HCT116 (cell line): ENCODE measurements around the gene CDC42BPB. TPM values are rescaled to one million over a fixed set of nuclear protein-coding genes. Genes with fewer than 3 reads are reported as not detected.
A peak's percentile ranks its signal among the peaks of the same experiment; 100 is the strongest.

Source experiments
- ATAC-seq: fragments of 200-7000 bp; cut with Tn5 transposase; 2 replicates; pipeline ENCODE4 v1.9.1; 2020; ENCODE audit warnings: mild to moderate bottlenecking, moderate library complexity
- BruUV-seq: library from RNA; stranded (reverse); fragments of 400-500 nt; replicated peaks from 2 replicates; lab custom pipeline; 2021; lab: Mats Ljungman, UMichigan
- CTCF ChIA-PET: fragments of 300-600 bp; sonication (Branson Sonifier 250); formaldehyde crosslinking; loops from one replicate; lab custom pipeline; 2021; ENCODE audit warnings: antibody characterized with exemption; lab: Charles Lee
- POLR2A ChIA-PET: fragments of 300-600, 350-600 bp; sonication (Branson Sonifier 250); formaldehyde crosslinking; loops from one replicate; lab custom pipeline; 2021; ENCODE audit warnings: antibody characterized with exemption; lab: Charles Lee
- RAD21 ChIA-PET, 2 experiments: fragments of 300-600 bp; sonication (Branson Sonifier 250); formaldehyde crosslinking; loops; one replicate each; lab custom pipeline; 2023; ENCODE audit warnings: low total read pairs in 2 of 2; ENCODE audit not compliant: uncharacterized antibody in 2 of 2, unreplicated experiment in 2 of 2, low non-redundant PET in 1 of 2; lab: Charles Lee
- DNase-seq: peaks from one replicate; pipeline ENCODE4 v3.0.0-alpha.2; 2010; ENCODE audit warnings: low read depth, low spot score
- H2AFZ ChIP-seq: fragments of 200-600 bp; shearing (Covaris generic), sonication (generic); 2 replicates; pipeline ENCODE4 v1.6.1; 2017; ENCODE audit warnings: low read depth, mixed run types, mixed read lengths, antibody characterized with exemption, low read length; ENCODE audit not compliant: poor library complexity, severe bottlenecking
- H3K27ac ChIP-seq: 2 replicates; pipeline ENCODE4 v1.5.1; 2012; ENCODE audit warnings: low read depth, low read length
- H3K27me3 ChIP-seq: fragments of 200-600 bp; sonication (generic); 2 replicates; pipeline ENCODE4 v1.6.1; 2016; ENCODE audit warnings: mixed run types, low read length, mixed read lengths; ENCODE audit not compliant: insufficient read depth
- H3K36me3 ChIP-seq, 2 experiments: fragments of 200-500 bp in 1 of 2; fragments of 200-600 bp in 1 of 2; sonication (Bioruptor generic) in 1 of 2; sonication (generic) in 1 of 2; 2 replicates each; pipeline versions ENCODE4 v1.5.1 to v1.6.1; 2014 to 2016; ENCODE audit warnings: low read length in 2 of 2, inconsistent platforms in 1 of 2, mixed read lengths in 1 of 2, mixed run types in 1 of 2; ENCODE audit not compliant: insufficient read depth in 2 of 2, control insufficient read depth in 1 of 2
- H3K4me1 ChIP-seq, 2 experiments: fragments of 200-600 bp in 1 of 2; sonication (generic) in 1 of 2; 2 replicates each; pipeline versions ENCODE4 v1.5.1 to v1.6.1; 2012 to 2017; ENCODE audit warnings: low read length in 2 of 2, inconsistent platforms in 1 of 2, mild to moderate bottlenecking in 1 of 2, mixed read lengths in 1 of 2, mixed run types in 1 of 2, moderate library complexity in 1 of 2; ENCODE audit not compliant: insufficient read depth in 2 of 2, control insufficient read depth in 1 of 2
- H3K4me2 ChIP-seq: fragments of 200-600 bp; sonication (generic); 2 replicates; pipeline ENCODE4 v1.6.1; 2017; ENCODE audit warnings: mixed run types, low read length, mixed read lengths
- H3K4me3 ChIP-seq, 2 experiments: fragments of 200-600 bp in 1 of 2; sonication (generic) in 1 of 2; replicated peaks in 1 of 2; 2 replicates each; pipeline ENCODE4 v1.5.1; 2011 to 2016; ENCODE audit warnings: low read length in 2 of 2, control low read depth in 1 of 2, low read depth in 1 of 2, mild to moderate bottlenecking in 1 of 2, mixed read lengths in 1 of 2, mixed run types in 1 of 2
- H3K79me2 ChIP-seq: fragments of 200-600 bp; sonication (generic); 2 replicates; pipeline ENCODE4 v1.6.1; 2017; ENCODE audit warnings: mild to moderate bottlenecking, mixed run types, low read length, moderate library complexity, mixed read lengths; ENCODE audit not compliant: insufficient read depth
- H3K9ac ChIP-seq: fragments of 200-600 bp; sonication (generic); 2 replicates; pipeline ENCODE4 v1.6.1; 2016; ENCODE audit warnings: low read length, mixed read lengths
- H3K9me2 ChIP-seq: fragments of 200-600 bp; sonication (generic), shearing (Covaris generic); 2 replicates; pipeline ENCODE4 v1.6.1; 2017; ENCODE audit warnings: mixed run types, mild to moderate bottlenecking, moderate library complexity; ENCODE audit not compliant: insufficient read depth
- H3K9me3 ChIP-seq, 2 experiments: fragments of 200-500 bp in 1 of 2; fragments of 200-600 bp in 1 of 2; sonication (Bioruptor generic) in 1 of 2; sonication (generic) in 1 of 2; 2 replicates each; pipeline ENCODE4 v1.6.1; 2014 to 2017; ENCODE audit warnings: low read length in 2 of 2, mixed read lengths in 2 of 2, inconsistent platforms in 1 of 2, low read depth in 1 of 2, mild to moderate bottlenecking in 1 of 2, mixed run types in 1 of 2, moderate library complexity in 1 of 2; ENCODE audit not compliant: control insufficient read depth in 1 of 2, insufficient read depth in 1 of 2
- H4K20me1 ChIP-seq: fragments of 200-600 bp; sonication (generic), shearing (Covaris generic); 2 replicates; pipeline ENCODE4 v1.6.1; 2017; ENCODE audit warnings: mixed run types, mild to moderate bottlenecking, moderate library complexity; ENCODE audit not compliant: insufficient read depth
- EZH2 ChIP-seq: fragments of 200-600 bp; sonication (generic); IDR thresholded peaks from 2 replicates; pipeline ENCODE4 v1.6.1; 2017; ENCODE audit warnings: antibody characterized with exemption, mixed run types
- JUND ChIP-seq: IDR thresholded peaks from 2 replicates; pipeline ENCODE4 v1.6.1; 2012
- ZBTB33 ChIP-seq: IDR thresholded peaks from 2 replicates; pipeline ENCODE4 v1.6.1; 2011; ENCODE audit warnings: mild to moderate bottlenecking, low read length, moderate library complexity; ENCODE audit not compliant: insufficient replicate concordance; ENCODE audit errors: extremely low read depth
- intact Hi-C: fragments of 100-400 bp; cut with micrococcal nuclease; formaldehyde crosslinking; loops from 2 replicates; pipeline ENCODE4 v1.10.0; 2022
- total RNA-seq: library from RNA; stranded (reverse); gene quantifications from one replicate; pipeline ENCODE4 v1.2.1, GENCODE V29; 2021; ENCODE audit not compliant: unreplicated experiment

CDC42BPB gene
- total RNA-seq, 1 experiment from 2014 or later = 85.6 TPM

GRCh38 chr14:103013028-103013427 is 44.3 kb downstream of the CDC42BPB start:
- no peak for ATAC-seq
- Histone ChIP-seq H3K4me3 (no peak overlapping the region), H3K9me3 (no peaks in the 10 kb centered on the region), H3K27ac (no peak overlapping the region), H3K79me2 (peaks cover 76% of the 10 kb centered on the region), H3K9ac (no peak overlapping the region), H4K20me1 (no peaks in the 10 kb centered on the region), H3K4me1 (peaks cover 42 to 70% of the 10 kb centered on the region in 2 experiments), H3K36me3 (peaks cover 2 to 5% of the 10 kb centered on the region in 2 experiments; a peak in 2 of 4 replicates), H2AFZ (no peak overlapping the region), H3K27me3 (no peaks in the 10 kb centered on the region), H3K4me2 (no peak overlapping the region), H3K9me2 (no peaks in the 10 kb centered on the region)
- ChIA-PET POLR2A (no interaction called here), RAD21 (no interaction called here), CTCF (no interaction called here)
- no TSS peak for BruUV-seq
- no peak for DNase-seq
- intact Hi-C loops = no loop called here
- TF ChIP-seq ZBTB33 (no peak), EZH2 (no peak)

DNA sequence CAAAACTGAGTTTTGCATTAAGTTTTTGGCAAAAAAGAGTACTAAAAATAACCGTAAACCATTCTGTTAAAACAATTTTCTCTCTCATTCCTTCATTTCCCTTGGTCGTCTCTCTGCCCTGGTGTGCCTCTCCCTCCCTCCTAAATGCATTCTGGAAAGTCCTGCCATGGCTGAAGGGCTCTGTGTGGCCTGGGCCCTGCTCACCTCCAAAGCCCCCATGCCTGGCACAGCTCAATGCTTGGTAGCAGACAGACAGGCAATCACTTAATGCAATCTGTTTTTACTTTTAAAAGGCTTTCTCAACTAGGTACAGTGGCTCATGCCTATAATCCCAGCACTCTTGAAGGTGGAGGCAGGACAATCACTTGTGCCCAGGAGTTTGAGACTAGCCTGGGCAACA is 47.8 kb downstream of the CDC42BPB start:
- DNase-seq (no peak), ATAC-seq (no peak)
- ChIA-PET RAD21 (no interaction called here), CTCF (no interaction called here), POLR2A (no interaction called here)
- BruUV-seq = no TSS peak
- TF ChIP-seq JUND = no peak
- H3K4me1 ChIP-seq = peaks cover 31 to 53% of the 10 kb centered on the region in 2 experiments
- H3K79me2 ChIP-seq = peaks cover 50% of the 10 kb centered on the region
- H3K9me2 ChIP-seq = no peaks in the 10 kb centered on the region
- peaks cover 2 to 11% of the 10 kb centered on the region in 2 experiments; a peak in 2 of 4 replicates for H3K36me3 ChIP-seq
- no peaks in the 10 kb centered on the region for H3K9me3 ChIP-seq
- H3K4me2 ChIP-seq = no peak overlapping the region
- H3K9ac ChIP-seq = no peak overlapping the region
- intact Hi-C loops = no loop called here
- peak overlapping the region; percentile 73 for H3K27ac ChIP-seq
- no peak overlapping the region for H2AFZ ChIP-seq
- no peaks in the 10 kb centered on the region for H3K27me3 ChIP-seq
- no peaks in the 10 kb centered on the region for H4K20me1 ChIP-seq
- H3K4me3 ChIP-seq = no peak overlapping the region
